ENCODE measurements around the gene NXF3.
"Not testable (repeated sequence)": the region's sequence is repeated elsewhere in the genome, so short reads cannot be mapped to it uniquely, and the experiment has no call there.

The NXF3 gene

GRCh38 chrX:103033371-103033770 is 59.6 kb downstream of the NXF3 start:
- not testable (repeated sequence) for DNase-seq
